SK-N-SH (cell line): ENCODE measurements around the gene LRRC19. TPM values are rescaled to one million over a fixed set of nuclear protein-coding genes. Genes with fewer than 3 reads are reported as not detected.

ENCODE experiments used
- CTCF ChIA-PET: fragments of 300-600, 350-600 bp; formaldehyde crosslinking; extraction: SDS; loops from one replicate; lab custom pipeline; 2021; lab: Yijun Ruan, JAX
- POLR2A ChIA-PET: fragments of 350-600 bp; sonication (Branson Sonifier 250); formaldehyde crosslinking; extraction: SDS; loops from one replicate; lab custom pipeline; 2020; ENCODE audit warnings: antibody characterized with exemption, inconsistent platforms; lab: Yijun Ruan, JAX
- DNase-seq: peaks from one replicate; pipeline ENCODE4 v3.0.0; 2012
- H2AFZ ChIP-seq: fragments of 200-600 bp; sonication (generic); 2 replicates; pipeline ENCODE4 v1.8.1; 2016; ENCODE audit warnings: antibody characterized with exemption, mild to moderate bottlenecking, low read depth
- H3F3A ChIP-seq: fragments of 200-600 bp; sonication (generic); replicated peaks from 2 replicates; pipeline ENCODE3; 2016; ENCODE audit warnings: antibody characterized with exemption, mild to moderate bottlenecking; ENCODE audit not compliant: insufficient read depth
- H3K27ac ChIP-seq, 2 experiments: fragments of 200-500 bp in 1 of 2; fragments of 200-600 bp in 1 of 2; sonication (Bioruptor generic) in 1 of 2; sonication (generic), shearing (Covaris generic) in 1 of 2; 2 replicates each; pipeline versions ENCODE4 v1.5.1 to v1.6.1; 2014 to 2016; ENCODE audit warnings: low read depth in 2 of 2, inconsistent platforms in 1 of 2, low read length in 1 of 2, mild to moderate bottlenecking in 1 of 2, mixed read lengths in 1 of 2
- H3K27me3 ChIP-seq: fragments of 200-600 bp; sonication (generic), shearing (Covaris generic); 2 replicates; pipeline ENCODE4 v1.6.1; 2016; ENCODE audit warnings: mixed run types; ENCODE audit not compliant: insufficient read depth
- H3K36me3 ChIP-seq, 2 experiments: fragments of 200-500 bp in 1 of 2; fragments of 200-600 bp in 1 of 2; sonication (Bioruptor generic) in 1 of 2; sonication (generic) in 1 of 2; replicated peaks in 1 of 2; 2 replicates each; pipeline versions ENCODE3 to v1.5.1; 2014 to 2016; ENCODE audit warnings: low read length in 1 of 2, mild to moderate bottlenecking in 1 of 2; ENCODE audit not compliant: insufficient read depth in 2 of 2, control insufficient read depth in 1 of 2
- H3K4me1 ChIP-seq, 2 experiments: fragments of 200-500 bp in 1 of 2; fragments of 200-600 bp in 1 of 2; sonication (Bioruptor generic) in 1 of 2; sonication (generic), shearing (Covaris generic) in 1 of 2; 2 replicates each; pipeline versions ENCODE4 v1.5.1 to v1.6.1; 2014 to 2016; ENCODE audit warnings: low read depth in 1 of 2, low read length in 1 of 2, mixed run types in 1 of 2; ENCODE audit not compliant: insufficient read depth in 2 of 2, control insufficient read depth in 1 of 2
- H3K4me2 ChIP-seq: fragments of 200-600 bp; sonication (generic), shearing (Covaris generic); 2 replicates; pipeline ENCODE4 v1.6.1; 2017; ENCODE audit warnings: mixed run types
- H3K4me3 ChIP-seq, 2 experiments: fragments of 200-500 bp in 1 of 2; fragments of 200-600 bp in 1 of 2; sonication (Bioruptor generic) in 1 of 2; sonication (generic), shearing (Covaris generic) in 1 of 2; 2 replicates each; pipeline versions ENCODE4 v1.5.1 to v1.8.1; 2014 to 2016; ENCODE audit warnings: low read depth in 2 of 2, inconsistent platforms in 1 of 2, low read length in 1 of 2, mild to moderate bottlenecking in 1 of 2, mixed read lengths in 1 of 2, moderate library complexity in 1 of 2
- H3K79me2 ChIP-seq: fragments of 200-600 bp; sonication (generic); 2 replicates; pipeline ENCODE4 v1.8.1; 2017; ENCODE audit warnings: mild to moderate bottlenecking; ENCODE audit not compliant: insufficient read depth
- H3K9ac ChIP-seq: fragments of 200-600 bp; sonication (generic); 2 replicates; pipeline ENCODE4 v1.6.1; 2017; ENCODE audit warnings: mixed run types
- H3K9me2 ChIP-seq: fragments of 200-600 bp; sonication (generic); 2 replicates; pipeline ENCODE4 v1.6.1; 2017; ENCODE audit warnings: mixed run types
- H3K9me3 ChIP-seq: fragments of 200-600 bp; sonication (generic); 2 replicates; pipeline ENCODE4 v1.6.1; 2017; ENCODE audit warnings: mixed run types, mild to moderate bottlenecking, moderate library complexity
- H4K20me1 ChIP-seq: fragments of 200-600 bp; sonication (generic); 2 replicates; pipeline ENCODE4 v1.6.1; 2017; ENCODE audit warnings: mild to moderate bottlenecking, mixed run types; ENCODE audit not compliant: insufficient read depth
- CHD2 ChIP-seq: fragments of 150-350 bp; IDR thresholded peaks from 2 replicates; pipeline ENCODE4 v1.6.1; 2018; ENCODE audit warnings: low read length; ENCODE audit not compliant: partially characterized antibody
- CTCF ChIP-seq: fragments of 200-600 bp; sonication (generic); IDR thresholded peaks from 2 replicates; pipeline ENCODE4 v1.6.1; 2017; ENCODE audit warnings: antibody characterized with exemption, mild to moderate bottlenecking, moderate library complexity
- ELF1 ChIP-seq: IDR thresholded peaks from 2 replicates; pipeline ENCODE4 v1.4.0; 2012
- EP300 ChIP-seq, 2 experiments: IDR thresholded peaks; 2 replicates each; pipeline versions ENCODE4 v1.4.0 to v1.6.1; 2012; ENCODE audit warnings: borderline replicate concordance in 1 of 2, low read depth in 1 of 2, low read length in 1 of 2
- EZH2phosphoT487 ChIP-seq: fragments of 200-600 bp; sonication (generic); IDR thresholded peaks from 2 replicates; pipeline ENCODE4 v1.6.1; 2017; ENCODE audit warnings: low read depth, mixed run types, mild to moderate bottlenecking, antibody characterized with exemption, moderate library complexity, borderline replicate concordance
- FOXJ3 ChIP-seq: sonication (generic); formaldehyde crosslinking; IDR thresholded peaks from 2 replicates; pipeline ENCODE4 v1.5.1; 2020; ENCODE audit warnings: mild to moderate bottlenecking, missing genetic modification reagents
- GABPA ChIP-seq: IDR thresholded peaks from 2 replicates; pipeline ENCODE4 v1.4.0; 2012; ENCODE audit warnings: low read depth, mild to moderate bottlenecking
- GATA2 ChIP-seq: sonication (generic); formaldehyde crosslinking; IDR thresholded peaks from 2 replicates; pipeline ENCODE4 v1.5.0; 2020; ENCODE audit warnings: mild to moderate bottlenecking, missing genetic modification reagents
- JUND ChIP-seq: IDR thresholded peaks from 2 replicates; pipeline ENCODE4 v1.4.0; 2012
- MAX ChIP-seq: IDR thresholded peaks from 2 replicates; pipeline ENCODE4 v1.4.0; 2012; ENCODE audit warnings: low read depth
- NFIC ChIP-seq: IDR thresholded peaks from 2 replicates; pipeline ENCODE4 v1.4.0; 2012; ENCODE audit warnings: borderline replicate concordance
- NRF1 ChIP-seq: IDR thresholded peaks from 2 replicates; pipeline ENCODE4 v1.6.1; 2012; ENCODE audit warnings: low read depth, mild to moderate bottlenecking, low read length
- RAD21 ChIP-seq: IDR thresholded peaks from 2 replicates; pipeline ENCODE4 v1.6.1; 2012; ENCODE audit warnings: mild to moderate bottlenecking, low read length
- RCOR1 ChIP-seq: fragments of 150-350 bp; IDR thresholded peaks from 2 replicates; pipeline ENCODE4 v1.6.1; 2017; ENCODE audit warnings: antibody characterized with exemption, low read length
- RFX5 ChIP-seq: IDR thresholded peaks from 2 replicates; pipeline ENCODE4 v1.6.1; 2012; ENCODE audit warnings: mild to moderate bottlenecking, improper control_type of control experiment, low read length
- SIN3A ChIP-seq: IDR thresholded peaks from 2 replicates; pipeline ENCODE4 v1.6.1; 2012; ENCODE audit warnings: low read depth, mild to moderate bottlenecking, low read length, moderate library complexity, borderline replicate concordance
- SMC3 ChIP-seq: IDR thresholded peaks from 2 replicates; pipeline ENCODE4 v1.6.1; 2012; ENCODE audit warnings: low read depth, low read length, improper control_type of control experiment
- TAF1 ChIP-seq: IDR thresholded peaks from 2 replicates; pipeline ENCODE4 v1.6.1; 2012; ENCODE audit warnings: low read depth, mild to moderate bottlenecking, low read length, moderate library complexity, borderline replicate concordance
- TCF12 ChIP-seq: IDR thresholded peaks from 2 replicates; pipeline ENCODE4 v1.4.0; 2012
- USF1 ChIP-seq: IDR thresholded peaks from 2 replicates; pipeline ENCODE4 v1.4.0; 2012; ENCODE audit warnings: low read depth, borderline replicate concordance
- USF2 ChIP-seq: fragments of 150-350 bp; IDR thresholded peaks from 2 replicates; pipeline ENCODE4 v1.6.1; 2017; ENCODE audit warnings: antibody characterized with exemption, low read length, low read depth, borderline replicate concordance
- YY1 ChIP-seq: IDR thresholded peaks from 2 replicates; pipeline ENCODE4 v1.4.0; 2012; ENCODE audit warnings: low read depth, mild to moderate bottlenecking
- WGBS: methylation state at CpG from one replicate; pipeline ENCODE4 v1.1.6; 2017; ENCODE audit warnings: low lambda C conversion rate; 5-methylcytosine and 5-hydroxymethylcytosine counted together
- polyA plus RNA-seq, 3 experiments: library from polyadenylated mRNA; depleted of rRNA; stranded (reverse); fragments of >200 nt; gene quantifications; 2 replicates each; pipeline ENCODE4 v1.2.3, GENCODE V29; 2012

The LRRC19 gene
- polyA plus RNA-seq, 1 of the 3 experiments (the other 2 are of a cell fraction) = not detected

GRCh38 chr9:27022920-27023319, 17.4 kb upstream of the LRRC19 start:
- H3F3A ChIP-seq = no peaks in the 10 kb centered on the region
- no peak for DNase-seq

GRCh38 chr9:27019589-27019988, 14.1 kb upstream of the LRRC19 start:
- H4K20me1 ChIP-seq = no peaks in the 10 kb centered on the region
- H3K36me3 ChIP-seq = peaks cover 31 to 34% of the 10 kb centered on the region in 2 experiments
- TF ChIP-seq RCOR1 = no peak
- no peak for TF ChIP-seq USF2
- no peak for TF ChIP-seq TAF1
- TF ChIP-seq MAX = no peak
- TF ChIP-seq JUND = no peak
- TF ChIP-seq NFIC = no peak
- no peak for TF ChIP-seq YY1
- TF ChIP-seq SIN3A = no peak
- no peak for TF ChIP-seq GATA2
- TF ChIP-seq RFX5 = no peak
- TF ChIP-seq, all 33 proteins: peak for 0
- ChIA-PET POLR2A (no interaction called here), CTCF (interaction anchor here (0.7 kb wide), 1 partner anchor 164 kb away, joined by 3 read pairs; no protein-coding TSS in a partner anchor)
- H3K27me3 ChIP-seq = no peaks in the 10 kb centered on the region
- H2AFZ ChIP-seq = no peak overlapping the region
- H3K9ac ChIP-seq = no peak overlapping the region
- H3K4me1 ChIP-seq = no peaks in the 10 kb centered on the region
- no peaks in the 10 kb centered on the region for H3K79me2 ChIP-seq
- no peaks in the 10 kb centered on the region for H3K9me2 ChIP-seq
- no peak overlapping the region for H3K27ac ChIP-seq
- no peaks in the 10 kb centered on the region for H3K9me3 ChIP-seq
- no peaks in the 10 kb centered on the region for H3F3A ChIP-seq
- DNase-seq = no peak
- H3K4me3 ChIP-seq = no peak overlapping the region
- H3K4me2 ChIP-seq = no peak overlapping the region

More at GRCh38 chr9:27022920-27023319, 17.4 kb upstream of the LRRC19 start:
- Histone ChIP-seq H3K9me3 (no peaks in the 10 kb centered on the region), H3K9ac (no peak overlapping the region), H3K27ac (no peak overlapping the region), H3K27me3 (no peaks in the 10 kb centered on the region), H3K4me2 (no peak overlapping the region), H2AFZ (no peak overlapping the region), H3K4me3 (no peak overlapping the region), H3K4me1 (no peaks in the 10 kb centered on the region), H3K36me3 (peaks cover 24 to 36% of the 10 kb centered on the region in 2 experiments), H3K9me2 (no peaks in the 10 kb centered on the region), H3K79me2 (no peaks in the 10 kb centered on the region), H4K20me1 (no peaks in the 10 kb centered on the region)
- TF ChIP-seq CTCF (no peak), SMC3 (no peak), FOXJ3 (CRISPR knock-in tag) (no peak), SIN3A (no peak), GABPA (no peak), EP300 (IDR thresholded peaks at IDR 0.05; ENCODE audit: borderline replicate concordance in 1 of 2, low read depth in 1 of 2, low read length in 1 of 2) (no peak), CHD2 (no peak), ELF1 (no peak), NRF1 (no peak), TCF12 (no peak), RAD21 (no peak), EZH2phosphoT487 (no peak), RFX5 (no peak), TAF1 (no peak), USF1 (no peak)
- POLR2A ChIA-PET = no interaction called here
- CTCF ChIA-PET = interaction anchor here (1.0 kb wide), 1 partner anchor 14 kb away, joined by 3 read pairs; no protein-coding TSS in a partner anchor
- 92% methylated on average over 5 of the region's 5 CpGs for WGBS
